ENCODE data around the gene PIM3. TPM values are rescaled to one million over a fixed set of nuclear protein-coding genes. Genes with fewer than 3 reads are reported as not detected.
A peak's percentile ranks its signal among the peaks of the same experiment; 100 is the strongest.

Gene PIM3
- total and polyA plus RNA-seq, 10 of the 15 experiments (the other 5 are each of a cell fraction or from before 2014, with no cell fraction given) = 0.31 to 60.8 (median 12.4) TPM

- no peak for TF ChIP-seq CTCF (IDR thresholded peaks at IDR 0.05 in 2 of 3, conservative IDR thresholded peaks at IDR 0.05 in 1 of 3; ENCODE audit: control insufficient read depth in 2 of 3, extremely low read depth in 1 of 3, insufficient read depth in 1 of 3, low read depth in 3 of 3, low read length in 3 of 3)
- no peak for TF ChIP-seq CREM (IDR thresholded peaks at IDR 0.05; ENCODE audit: low read depth)
- TF ChIP-seq SMAD1 (IDR thresholded peaks at IDR 0.05; ENCODE audit: low read depth, partially characterized antibody) = no peak
- TF ChIP-seq ZNF274 (IDR thresholded peaks at IDR 0.05; ENCODE audit: insufficient read depth, insufficient read length) = no peak
- TF ChIP-seq NKRF (conservative IDR thresholded peaks at IDR 0.05) = no peak
Measured at GRCh38 chr22:49935561-49935960, 25.0 kb upstream of the PIM3 start (continued).

- ChIA-PET RAD21 (ENCODE audit: unreplicated experiment) (interaction anchor here (0.8 to 1.7 kb wide), 6 partner anchors 11 to 94 kb away, joined by 3 to 15 read pairs (median 4); no protein-coding TSS in a partner anchor), SMC1A (ENCODE audit: uncharacterized antibody, unreplicated experiment) (no interaction called here), POLR2A (interaction anchor here (0.6 to 1.8 kb wide), 10 partner anchors 8 to 176 kb away, joined by 3 to 15 read pairs (median 4); partner anchors contain the start of gene PIM3), CTCF (interaction anchor here (1.0 to 1.4 kb wide), 6 partner anchors 8 to 94 kb away, joined by 4 to 5 read pairs (median 4); no protein-coding TSS in a partner anchor)
- H3K9ac ChIP-seq (ENCODE audit: control insufficient read depth, insufficient read depth, low read length) = peak overlapping the region; percentile 61
- peak overlapping the region; percentile 57 for H3K4me3 ChIP-seq
- H3K27ac ChIP-seq (ENCODE audit: control insufficient read depth, insufficient read depth) = peak overlapping the region; percentile 69
- no peaks in the 10 kb centered on the region for H3K27me3 ChIP-seq (replicated peaks in 1 of 2; ENCODE audit: control insufficient read depth in 2 of 2, insufficient read depth in 2 of 2, low read length in 1 of 2)
- WGBS (ENCODE audit: insufficient coverage, insufficient replicate concordance, low lambda C conversion rate, missing lambda C conversion rate) = 4% methylated on average over 39 of the region's 52 CpGs
- FAIRE-seq (peak; percentile 73), DNase-seq (ENCODE audit: low read depth, low spot score) (peak; percentile 69), ATAC-seq (peak; percentile 87)
- H3K79me2 ChIP-seq (ENCODE audit: control insufficient read depth, insufficient read depth, low read length) = peaks cover 7% of the 10 kb centered on the region
- H3K4me1 ChIP-seq (ENCODE audit: control insufficient read depth, insufficient read depth, low read length) = peaks cover 43% of the 10 kb centered on the region
- no peaks in the 10 kb centered on the region for H3K36me3 ChIP-seq (ENCODE audit: control insufficient read depth in 2 of 2, insufficient read depth in 2 of 2, low read length in 1 of 2)
- intact Hi-C loops (cut with micrococcal nuclease; ENCODE audit: unreplicated experiment) (loop anchor here (10.0 kb wide), 1 partner anchor 259 kb away; no protein-coding TSS in a partner anchor), in situ Hi-C loops (cut with MboI) (no loop called here)
- no peaks in the 10 kb centered on the region for H3K9me3 ChIP-seq (replicated peaks; ENCODE audit: control insufficient read depth, insufficient read depth, low read length)
- H4K20me1 ChIP-seq (ENCODE audit: control insufficient read depth, insufficient read depth) = no peaks in the 10 kb centered on the region
- no peak overlapping the region; the same call in 1 of the 2 replicates for H2AFZ ChIP-seq (ENCODE audit: control insufficient read depth, low read depth, low read length)
- BruUV-seq (replicated peaks) = TSS peak; percentile 97
- H3K4me2 ChIP-seq (ENCODE audit: control insufficient read depth, insufficient read depth) = peak overlapping the region; percentile 77
- TF ChIP-seq LARP7 (IDR thresholded peaks at IDR 0.05) (0 out of 2 replicates have a peak, but pooled peaks have one; percentile 56), MLLT1 (IDR thresholded peaks at IDR 0.05) (0 out of 2 replicates have a peak, but pooled peaks have one; percentile 29), ZBTB11 (CRISPR knock-in tag; IDR thresholded peaks at IDR 0.05) (no peak), HDAC6 (IDR thresholded peaks at IDR 0.05; ENCODE audit: unreplicated experiment) (no peak), TARDBP (IDR thresholded peaks at IDR 0.05; ENCODE audit: borderline replicate concordance) (no peak; the same call in 1 of the 2 replicates)
Measured at GRCh38 chr22:49936018-49936972, 24.3 kb upstream of the PIM3 start.
